Keratinocyte (primary cell): ENCODE data around the gene INO80. TPM values are rescaled to one million over a fixed set of nuclear protein-coding genes. Genes with fewer than 3 reads are reported as not detected.

Experiments used
- DNase-seq: peaks from one replicate; pipeline ENCODE4 v3.0.0-alpha.2; 2011; ENCODE audit warnings: low read depth, missing footprints, low spot score
- FAIRE-seq: peaks from 2 replicates; lab custom pipeline; 2011; peaks lifted over from hg19 to GRCh38; lab: Jason Lieb, UNC
- H2AFZ ChIP-seq: 2 replicates; pipeline ENCODE4 v1.6.0; 2012; ENCODE audit warnings: low read length, control low read depth, inconsistent platforms; ENCODE audit not compliant: control insufficient read depth
- H3K27ac ChIP-seq: 2 replicates; pipeline ENCODE4 v1.5.1; 2011; ENCODE audit warnings: low read length; ENCODE audit not compliant: control insufficient read depth, insufficient read depth
- H3K27me3 ChIP-seq: 3 replicates; pipeline ENCODE4 v1.6.0; 2011; ENCODE audit warnings: low read length; ENCODE audit not compliant: control insufficient read depth, insufficient read depth; ENCODE audit errors: extremely low read depth
- H3K36me3 ChIP-seq, 2 experiments: 2 replicates in 1 of 2; 3 replicates in 1 of 2; pipeline ENCODE4 v1.5.1; 2011; ENCODE audit warnings: low read length in 2 of 2, mild to moderate bottlenecking in 1 of 2; ENCODE audit not compliant: control insufficient read depth in 2 of 2, insufficient read depth in 2 of 2; ENCODE audit errors: extremely low read depth in 1 of 2
- H3K4me1 ChIP-seq: 3 replicates; pipeline ENCODE4 v1.5.1; 2011; ENCODE audit warnings: low read length; ENCODE audit not compliant: control insufficient read depth, insufficient read depth; ENCODE audit errors: extremely low read depth
- H3K4me2 ChIP-seq: 3 replicates; pipeline ENCODE4 v1.6.0; 2011; ENCODE audit warnings: low read depth, low read length; ENCODE audit not compliant: control insufficient read depth, insufficient read depth; ENCODE audit errors: extremely low read depth
- H3K4me3 ChIP-seq, 3 experiments: fragments of 200-600 bp in 1 of 3; sonication (generic) in 1 of 3; 2 replicates in 2 of 3; 3 replicates in 1 of 3; pipeline ENCODE4 v1.5.1; 2011 to 2016; ENCODE audit warnings: low read length in 3 of 3, mild to moderate bottlenecking in 3 of 3, control low read depth in 2 of 3, inconsistent platforms in 1 of 3, low read depth in 1 of 3, mixed read lengths in 1 of 3, mixed run types in 1 of 3, moderate library complexity in 1 of 3; ENCODE audit not compliant: control insufficient read depth in 2 of 3, insufficient read depth in 2 of 3; ENCODE audit errors: extremely low read depth in 1 of 3
- H3K79me2 ChIP-seq: 2 replicates; pipeline ENCODE4 v1.6.0; 2012; ENCODE audit warnings: low read length; ENCODE audit not compliant: control insufficient read depth, insufficient read depth
- H3K9ac ChIP-seq: 3 replicates; pipeline ENCODE4 v1.6.0; 2011; ENCODE audit warnings: low read length; ENCODE audit not compliant: control insufficient read depth, insufficient read depth; ENCODE audit errors: extremely low read depth
- H3K9me1 ChIP-seq: 3 replicates; pipeline ENCODE4 v1.6.0; 2011; ENCODE audit warnings: low read length; ENCODE audit not compliant: control insufficient read depth, insufficient read depth; ENCODE audit errors: extremely low read depth
- H3K9me3 ChIP-seq: 2 replicates; pipeline ENCODE4 v1.5.1; 2012; ENCODE audit warnings: low read depth, low read length; ENCODE audit not compliant: control insufficient read depth
- H4K20me1 ChIP-seq: 3 replicates; pipeline ENCODE4 v1.6.0; 2011; ENCODE audit warnings: low read length; ENCODE audit not compliant: control insufficient read depth, insufficient read depth; ENCODE audit errors: extremely low read depth
- CTCF ChIP-seq, 3 experiments: IDR thresholded peaks in 1 of 3; conservative IDR thresholded peaks in 1 of 3; optimal IDR thresholded peaks in 1 of 3; 2 replicates in 2 of 3; 3 replicates in 1 of 3; pipeline versions ENCODE3 to v1.5.1; 2011; ENCODE audit warnings: low read length in 3 of 3, mild to moderate bottlenecking in 3 of 3, moderate library complexity in 2 of 3, control low read depth in 1 of 3, inconsistent platforms in 1 of 3; ENCODE audit not compliant: insufficient read depth in 2 of 3; ENCODE audit errors: extremely low read depth in 1 of 3
- EZH2 ChIP-seq: IDR thresholded peaks from one replicate; pipeline ENCODE4 v1.6.1; 2012; ENCODE audit warnings: inconsistent platforms, mild to moderate bottlenecking, low read length, moderate library complexity
- dilution Hi-C: fragments of 300-500 bp; cut with MboI; formaldehyde crosslinking; loops from one replicate; pipeline ENCODE4 v1.7.0; 2020; ENCODE audit warnings: low sequenced_read_pairs; ENCODE audit not compliant: extremely low pct_ligation_motif_present
- polyA plus RNA-seq, 5 experiments: library from polyadenylated mRNA; depleted of rRNA in 3 of 5; stranded (reverse) in 3 of 5; stranded (forward) in 1 of 5; unstranded in 1 of 5; fragments of >200 nt; gene quantifications; 1 replicate in 1 of 5; 2 replicates in 3 of 5; 3 replicates in 1 of 5; pipeline versions ENCODE4 v1.2.1 to v1.2.3, GENCODE V29; 2011 to 2012; ENCODE audit warnings: missing spikeins in 2 of 5, low read depth in 1 of 5, low replicate concordance in 1 of 5

The INO80 gene
- polyA plus RNA-seq, 1 donor (not counting 4 experiments of a cell fraction or from before 2014, with no cell fraction given): 10.3 TPM

DNA sequence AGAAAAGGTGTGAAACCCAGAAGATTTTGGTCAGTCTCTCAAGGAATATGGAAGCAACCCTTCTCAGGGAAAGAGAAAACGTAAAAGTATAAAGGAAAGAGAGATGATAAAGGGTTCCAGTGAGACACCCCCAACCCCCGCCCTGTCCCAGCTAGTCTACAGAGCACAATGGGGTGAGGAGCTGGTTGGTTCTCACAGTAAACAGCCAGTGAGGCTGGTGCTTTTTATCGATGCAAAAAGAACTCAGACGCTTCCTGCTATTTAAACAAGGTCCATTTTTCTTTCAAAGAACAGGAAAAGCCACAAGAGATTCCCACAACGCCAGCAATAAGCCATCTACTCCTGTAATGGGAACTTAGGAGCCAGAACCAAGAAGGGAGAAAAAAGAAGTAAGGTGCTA is 96.9 kb downstream of the INO80 start:
- H3K27ac ChIP-seq: no peak overlapping the region
- DNase-seq (no peak), FAIRE-seq (no peak)

GRCh38 chr15:41018534-41018933 is 97.5 kb downstream of the INO80 start:
- no peaks in the 10 kb centered on the region for H3K79me2 ChIP-seq
- H3K4me2 ChIP-seq: no peak overlapping the region
- DNase-seq (no peak), FAIRE-seq (no peak)
- H3K27me3 ChIP-seq: no peaks in the 10 kb centered on the region
- peak in 2 of 3 experiments; percentile 30 to 46 for TF ChIP-seq CTCF (optimal IDR thresholded peaks at IDR 0.05 in 1 of 3, IDR thresholded peaks at IDR 0.05 in 1 of 3, conservative IDR thresholded peaks at IDR 0.05 in 1 of 3; ENCODE audit: extremely low read depth in 1 of 3, insufficient read depth in 2 of 3, low read length in 3 of 3)
- TF ChIP-seq EZH2: no peak
- H3K36me3 ChIP-seq: peaks cover 27% of the 10 kb centered on the region in 2 experiments
- H2AFZ ChIP-seq: no peak overlapping the region
- H3K4me3 ChIP-seq: no peak overlapping the region
- H3K9ac ChIP-seq: no peak overlapping the region
- no peak overlapping the region for H3K27ac ChIP-seq
- no peaks in the 10 kb centered on the region for H3K9me3 ChIP-seq
- dilution Hi-C loops: loop anchor here (25.0 kb wide), 1 partner anchor 106 kb away; no protein-coding TSS in a partner anchor
- no peaks in the 10 kb centered on the region for H3K9me1 ChIP-seq
- no peaks in the 10 kb centered on the region for H3K4me1 ChIP-seq
- no peaks in the 10 kb centered on the region for H4K20me1 ChIP-seq

More for the DNA sequence above, 96.9 kb downstream of the INO80 start:
- H3K36me3 ChIP-seq: peaks cover 22 to 26% of the 10 kb centered on the region in 2 experiments
- H3K79me2 ChIP-seq: no peaks in the 10 kb centered on the region
- no peak overlapping the region for H3K4me2 ChIP-seq
- no peak overlapping the region for H3K9ac ChIP-seq
- no peaks in the 10 kb centered on the region for H3K4me1 ChIP-seq
- H4K20me1 ChIP-seq: no peaks in the 10 kb centered on the region
- dilution Hi-C loops: loop anchor here (25.0 kb wide), 1 partner anchor 107 kb away; no protein-coding TSS in a partner anchor
- no peak overlapping the region for H3K4me3 ChIP-seq
- H3K9me3 ChIP-seq: no peaks in the 10 kb centered on the region
- H3K27me3 ChIP-seq: no peaks in the 10 kb centered on the region
- H2AFZ ChIP-seq: no peak overlapping the region
- no peak for TF ChIP-seq CTCF (optimal IDR thresholded peaks at IDR 0.05 in 1 of 3, IDR thresholded peaks at IDR 0.05 in 1 of 3, conservative IDR thresholded peaks at IDR 0.05 in 1 of 3; ENCODE audit: extremely low read depth in 1 of 3, insufficient read depth in 2 of 3, low read length in 3 of 3)
- TF ChIP-seq EZH2: no peak
- H3K9me1 ChIP-seq: no peaks in the 10 kb centered on the region
